HG02852 (cell line): ENCODE data around the gene SLCO2B1.

Experiments
- ATAC-seq: cut with Tn5 transposase; IDR thresholded peaks from one replicate; pipeline ENCODE4 v1.9.1; 2021; ENCODE audit warnings: mild to moderate bottlenecking, moderate library complexity; ENCODE audit not compliant: unreplicated experiment

Gene SLCO2B1

DNA sequence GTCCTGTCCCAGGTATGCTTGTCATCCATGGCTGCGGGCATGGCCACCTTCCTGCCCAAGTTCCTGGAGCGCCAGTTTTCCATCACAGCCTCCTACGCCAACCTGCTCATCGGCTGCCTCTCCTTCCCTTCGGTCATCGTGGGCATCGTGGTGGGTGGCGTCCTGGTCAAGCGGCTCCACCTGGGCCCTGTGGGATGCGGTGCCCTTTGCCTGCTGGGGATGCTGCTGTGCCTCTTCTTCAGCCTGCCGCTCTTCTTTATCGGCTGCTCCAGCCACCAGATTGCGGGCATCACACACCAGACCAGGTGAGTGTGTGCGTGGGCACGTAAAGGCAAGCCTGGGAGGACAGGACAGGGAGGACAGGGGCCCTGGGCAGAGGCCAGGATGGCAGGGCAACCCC lies 42.4 kb downstream of the SLCO2B1 start:
- no peak for ATAC-seq

DNA sequence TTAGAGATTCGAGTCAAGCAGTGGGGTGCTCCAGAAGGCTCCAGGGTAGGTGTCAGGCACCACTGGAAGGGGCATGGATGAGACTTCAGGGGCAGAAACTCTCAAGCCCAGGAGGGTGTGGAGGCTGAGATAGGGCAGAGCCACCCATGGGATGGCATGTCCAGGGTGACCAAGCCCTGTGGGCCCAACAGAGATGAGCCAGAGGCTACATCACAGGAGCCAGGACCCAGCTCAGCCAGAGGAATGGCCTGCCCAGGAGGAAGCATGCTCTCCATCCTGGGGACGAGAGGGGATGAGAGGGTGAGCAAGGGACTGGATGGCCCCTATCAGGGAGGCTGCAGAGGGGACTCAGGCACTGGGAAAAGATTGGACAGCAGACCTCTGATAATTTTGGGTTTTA lies 42.8 kb downstream of the SLCO2B1 start:
- no peak for ATAC-seq

DNA sequence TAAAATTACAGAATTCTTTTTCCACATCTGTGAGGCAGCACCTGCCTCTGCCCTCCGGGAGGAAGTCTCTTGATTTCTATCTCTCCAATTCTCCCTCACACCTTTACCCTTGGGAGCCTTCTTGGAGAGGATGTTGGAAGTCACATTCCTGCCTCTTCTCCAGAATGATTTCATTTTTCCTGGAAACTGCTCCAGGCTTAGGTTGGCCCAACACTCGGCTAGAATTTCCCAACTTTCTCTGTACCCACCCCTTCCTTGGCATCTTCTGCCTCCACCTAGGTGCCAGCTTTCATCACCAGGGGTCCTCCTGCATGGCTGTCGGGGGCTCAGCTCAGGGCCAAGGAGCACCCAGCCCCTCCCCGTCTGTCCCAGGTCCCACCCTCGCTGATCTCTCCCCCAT lies 43.2 kb downstream of the SLCO2B1 start:
- no peak for ATAC-seq

DNA sequence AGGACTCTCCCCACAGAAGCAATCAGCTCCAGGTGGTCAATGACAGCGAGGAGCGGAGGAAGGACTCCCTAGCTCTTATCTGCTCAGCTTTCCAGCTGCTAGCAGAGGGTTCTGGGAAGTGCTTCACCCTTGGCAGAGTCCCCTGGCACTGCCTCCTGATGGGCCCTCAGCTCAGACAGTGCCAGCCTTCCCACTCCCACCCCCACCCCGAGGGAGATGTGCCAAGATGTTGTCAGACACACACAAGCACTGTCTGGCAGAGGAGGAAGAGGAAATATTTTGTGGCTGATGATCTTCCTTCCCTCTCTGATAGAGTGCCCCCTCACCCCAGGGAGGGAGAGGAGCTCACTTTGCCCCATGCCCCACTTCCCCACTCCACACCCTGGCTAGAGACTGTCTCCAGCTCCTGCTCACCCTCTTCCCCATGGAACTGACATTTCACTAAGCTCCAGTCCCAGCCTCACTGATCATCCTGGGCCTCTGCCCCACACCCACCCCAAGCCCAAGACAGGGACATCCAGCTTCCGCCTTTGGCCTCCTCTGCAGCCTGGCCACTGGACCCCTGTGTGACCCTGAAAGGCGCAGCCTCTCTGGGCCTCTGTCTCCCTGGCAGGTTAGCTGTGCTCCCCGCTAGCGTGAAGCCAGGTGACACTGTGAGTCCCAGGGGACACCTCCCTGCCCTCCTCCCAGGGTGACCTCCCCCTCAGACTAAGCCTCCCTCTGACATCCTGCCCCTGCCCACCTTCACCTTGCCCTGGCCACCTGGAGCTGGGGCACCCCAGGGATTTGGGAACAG lies 44.5 kb downstream of the SLCO2B1 start:
- ATAC-seq: no peak

DNA sequence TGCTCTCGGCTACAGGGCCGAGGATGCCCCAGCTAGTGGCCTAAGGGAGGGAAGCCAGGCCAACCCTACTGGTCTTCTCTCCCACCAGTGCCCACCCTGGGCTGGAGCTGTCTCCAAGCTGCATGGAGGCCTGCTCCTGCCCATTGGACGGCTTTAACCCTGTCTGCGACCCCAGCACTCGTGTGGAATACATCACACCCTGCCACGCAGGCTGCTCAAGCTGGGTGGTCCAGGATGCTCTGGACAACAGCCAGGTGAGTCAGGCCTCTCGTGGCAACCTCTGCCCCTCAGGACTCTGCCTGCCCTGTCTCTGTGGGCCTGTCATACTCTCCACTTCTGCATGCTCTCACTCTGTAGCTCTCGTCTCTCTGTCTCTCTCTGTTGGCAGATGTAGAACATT lies 45.5 kb downstream of the SLCO2B1 start:
- ATAC-seq: no peak

DNA sequence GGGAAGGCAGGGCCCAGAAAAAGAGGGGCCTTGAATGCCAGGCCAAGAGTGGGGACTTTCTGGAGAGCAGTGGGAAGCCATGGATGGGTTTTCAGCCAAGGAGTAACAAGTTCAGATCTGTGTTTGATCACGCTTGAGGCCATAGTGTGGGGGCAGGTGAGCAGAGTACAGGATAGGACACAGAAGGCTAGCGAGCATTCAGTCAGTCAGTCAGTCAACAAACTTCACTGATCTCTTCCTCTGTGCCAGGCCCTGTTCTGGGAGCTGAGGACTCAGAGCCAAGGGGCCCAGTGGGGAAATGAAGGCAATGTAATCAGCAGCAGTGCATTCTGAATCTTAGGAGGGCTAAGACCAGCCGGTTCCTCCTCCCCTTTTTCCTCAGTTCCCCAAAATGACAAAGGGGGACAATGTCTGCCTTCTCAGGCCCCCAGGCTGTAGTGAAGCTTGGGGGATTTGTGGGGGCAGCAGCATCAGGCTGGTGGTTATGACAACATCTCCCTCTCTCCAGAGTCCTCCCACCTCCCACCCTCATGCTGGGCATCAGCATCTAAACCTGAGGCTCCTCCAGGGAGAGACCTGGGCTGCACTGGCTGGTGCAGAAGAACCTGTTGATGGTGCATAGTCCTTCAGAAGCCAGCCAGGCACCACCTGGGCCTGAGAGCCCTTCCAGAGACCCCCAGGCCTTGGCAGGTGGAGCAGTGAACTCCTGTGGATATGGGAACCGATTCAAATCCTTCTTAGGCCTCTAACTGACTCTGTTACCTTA lies 46.8 kb downstream of the SLCO2B1 start:
- no peak for ATAC-seq

DNA sequence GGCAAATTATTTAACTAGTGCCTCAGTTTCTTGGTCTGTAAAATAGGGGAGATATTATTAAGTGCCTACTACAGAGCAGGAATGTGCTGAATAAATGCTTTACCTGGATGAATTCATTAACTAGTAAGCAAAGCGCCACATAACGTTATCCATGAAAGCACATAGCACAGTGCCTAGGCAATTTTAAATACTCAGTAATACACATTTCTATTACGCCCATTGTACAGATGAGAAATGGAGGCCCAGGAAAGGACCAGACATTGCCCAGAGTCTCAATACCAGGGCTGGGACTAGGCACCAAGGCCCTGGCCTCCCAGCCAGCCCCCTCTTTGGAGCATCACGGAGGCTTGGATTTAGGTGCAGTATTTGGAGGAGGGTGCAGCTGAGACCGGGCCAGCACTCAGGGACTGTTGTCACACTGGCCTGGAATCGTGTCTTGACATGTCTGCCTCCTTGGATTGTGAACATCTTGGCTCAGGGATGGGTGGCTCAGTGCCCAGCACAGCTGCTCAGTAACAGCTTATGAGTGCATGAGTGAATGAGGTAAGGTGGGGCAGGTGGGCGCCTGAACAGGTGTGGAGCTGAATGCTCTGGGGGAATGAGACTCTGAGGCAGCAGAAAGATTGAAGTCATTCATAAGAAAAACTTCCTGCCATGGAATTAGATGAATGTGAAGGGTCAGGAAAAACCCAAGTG lies 47.5 kb downstream of the SLCO2B1 start:
- ATAC-seq: no peak

DNA sequence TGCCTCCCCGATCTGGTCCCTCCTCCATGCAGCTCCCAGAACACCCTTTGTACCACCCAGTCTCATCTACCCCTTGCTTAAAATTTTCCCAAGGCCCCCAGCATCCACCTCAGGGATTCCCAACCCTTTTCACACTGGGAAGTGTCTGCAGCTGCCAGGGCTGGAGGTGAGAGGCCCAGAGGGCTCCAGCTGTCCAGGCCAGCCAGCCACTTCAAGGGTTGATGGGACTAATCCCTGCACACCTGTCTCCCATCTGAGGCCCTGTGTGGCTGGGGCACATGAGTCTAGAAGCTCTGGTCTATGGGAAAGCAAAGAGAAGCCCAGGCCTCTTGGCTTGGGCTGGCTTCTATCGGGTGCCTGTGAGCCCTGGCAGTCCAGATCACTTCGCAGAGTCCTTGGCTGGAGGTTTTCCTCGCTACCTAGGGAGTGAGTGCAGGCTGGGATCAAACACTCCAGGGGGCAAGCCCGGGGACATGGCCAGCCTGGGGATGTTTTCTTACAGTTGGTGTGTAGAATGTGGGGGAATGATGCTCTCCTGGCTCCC lies 48.6 kb downstream of the SLCO2B1 start:
- ATAC-seq: no peak

DNA sequence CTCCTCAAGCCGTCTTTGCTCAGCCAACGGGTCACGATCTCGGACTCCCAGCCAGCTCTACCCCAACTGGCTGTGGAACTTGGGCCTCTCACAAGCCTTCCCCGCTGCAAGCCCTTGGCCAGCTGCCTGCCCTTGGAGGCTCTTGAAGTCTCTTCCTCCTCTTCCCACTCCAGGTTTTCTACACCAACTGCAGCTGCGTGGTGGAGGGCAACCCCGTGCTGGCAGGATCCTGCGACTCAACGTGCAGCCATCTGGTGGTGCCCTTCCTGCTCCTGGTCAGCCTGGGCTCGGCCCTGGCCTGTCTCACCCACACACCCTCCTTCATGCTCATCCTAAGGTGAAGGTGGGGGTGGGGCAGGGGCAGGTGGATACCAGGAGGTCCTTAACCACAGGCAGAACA lies 49.1 kb downstream of the SLCO2B1 start:
- no peak for ATAC-seq

DNA sequence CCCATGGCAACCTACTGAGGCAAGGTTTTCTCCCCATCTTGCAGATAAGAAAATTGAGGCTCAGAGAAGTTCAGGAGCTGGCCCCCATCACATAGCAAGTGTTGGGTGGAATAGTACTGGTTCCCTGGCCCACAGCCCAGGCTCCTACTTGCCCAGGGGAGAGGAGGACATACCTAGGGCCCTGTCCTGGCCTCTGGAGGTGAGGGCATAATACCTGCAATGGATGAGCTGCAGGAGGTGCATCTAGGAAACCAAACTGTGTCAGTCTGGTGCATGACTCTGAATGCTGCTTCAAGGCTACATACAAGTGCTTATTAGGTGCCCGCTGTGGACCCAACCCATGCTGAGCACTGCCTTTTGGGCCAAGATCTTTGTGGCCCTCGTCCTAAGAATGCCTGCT lies 49.6 kb downstream of the SLCO2B1 start:
- ATAC-seq: no peak

DNA sequence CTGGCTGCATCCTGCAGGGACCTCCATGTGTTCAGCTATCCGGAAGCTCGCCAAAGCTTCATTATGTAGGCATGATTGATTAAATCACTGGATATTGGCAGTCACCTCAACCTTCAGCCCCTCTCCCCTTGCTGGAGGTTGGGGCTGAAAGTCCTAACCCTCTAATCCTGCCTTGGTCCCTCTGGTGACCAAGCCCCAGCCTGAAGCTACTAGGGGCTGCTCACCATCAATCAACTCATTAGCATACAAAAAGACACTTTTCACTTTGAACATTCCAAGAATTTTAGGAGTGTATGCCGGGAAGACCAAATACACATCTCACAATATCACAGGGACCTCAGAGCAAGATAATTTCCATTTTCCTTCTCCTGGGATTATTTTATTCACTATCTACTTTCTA lies 50.9 kb downstream of the SLCO2B1 start:
- ATAC-seq: no peak

DNA sequence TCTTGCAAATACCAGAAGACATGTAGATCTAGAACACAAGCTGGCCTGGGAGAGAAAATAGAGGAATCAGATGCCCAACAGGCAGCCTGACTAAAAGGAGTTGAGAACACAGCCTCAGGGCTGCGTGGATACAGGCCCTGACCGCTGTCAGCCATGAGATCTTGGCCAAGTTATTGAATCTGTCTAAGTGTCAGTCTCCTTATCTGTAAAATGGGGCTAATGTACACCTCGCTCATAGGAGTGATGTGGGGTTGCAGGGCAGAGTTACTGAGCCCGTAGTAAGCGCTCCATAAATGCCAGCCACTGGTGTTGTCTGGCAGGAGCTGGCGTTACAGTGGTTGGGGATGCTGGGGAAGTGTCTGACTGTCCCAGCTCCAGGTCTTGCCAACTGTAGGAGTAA lies 51.3 kb downstream of the SLCO2B1 start:
- no peak for ATAC-seq

DNA sequence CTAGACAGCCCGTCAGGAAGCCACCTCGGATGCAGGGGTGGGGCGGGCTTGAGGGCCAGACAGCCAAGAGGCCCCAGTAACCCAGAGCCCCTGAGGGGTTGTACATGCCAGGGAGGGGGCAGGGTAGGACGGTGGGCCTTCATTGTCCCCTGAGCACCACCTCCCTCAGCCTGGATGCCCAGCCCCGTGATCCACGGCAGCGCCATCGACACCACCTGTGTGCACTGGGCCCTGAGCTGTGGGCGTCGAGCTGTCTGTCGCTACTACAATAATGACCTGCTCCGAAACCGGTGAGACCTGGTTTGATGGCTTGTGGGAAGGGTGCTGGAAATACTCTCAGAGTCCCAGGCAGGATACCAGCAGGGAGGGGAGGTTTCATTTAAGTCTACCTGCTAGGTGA lies 52.2 kb downstream of the SLCO2B1 start:
- ATAC-seq: no peak

DNA sequence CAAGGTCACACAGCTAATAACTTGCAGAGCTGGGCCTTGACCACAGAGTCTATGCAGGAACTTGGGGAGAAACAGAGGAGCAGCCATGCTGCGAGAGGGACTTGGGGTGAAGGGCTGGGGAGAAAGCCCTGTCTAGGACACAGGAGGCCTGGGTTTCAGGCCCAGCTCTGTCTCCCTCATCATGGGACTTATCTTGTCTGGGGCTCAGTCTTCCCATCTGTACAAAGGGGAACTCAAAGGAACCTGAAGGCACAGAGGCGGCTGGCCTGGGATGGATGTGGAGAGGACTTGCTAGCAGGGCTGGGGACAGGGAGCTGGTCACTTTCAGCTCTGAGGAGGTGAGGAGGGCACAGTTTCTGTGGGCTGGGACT lies 52.7 kb downstream of the SLCO2B1 start:
- ATAC-seq: no peak

DNA sequence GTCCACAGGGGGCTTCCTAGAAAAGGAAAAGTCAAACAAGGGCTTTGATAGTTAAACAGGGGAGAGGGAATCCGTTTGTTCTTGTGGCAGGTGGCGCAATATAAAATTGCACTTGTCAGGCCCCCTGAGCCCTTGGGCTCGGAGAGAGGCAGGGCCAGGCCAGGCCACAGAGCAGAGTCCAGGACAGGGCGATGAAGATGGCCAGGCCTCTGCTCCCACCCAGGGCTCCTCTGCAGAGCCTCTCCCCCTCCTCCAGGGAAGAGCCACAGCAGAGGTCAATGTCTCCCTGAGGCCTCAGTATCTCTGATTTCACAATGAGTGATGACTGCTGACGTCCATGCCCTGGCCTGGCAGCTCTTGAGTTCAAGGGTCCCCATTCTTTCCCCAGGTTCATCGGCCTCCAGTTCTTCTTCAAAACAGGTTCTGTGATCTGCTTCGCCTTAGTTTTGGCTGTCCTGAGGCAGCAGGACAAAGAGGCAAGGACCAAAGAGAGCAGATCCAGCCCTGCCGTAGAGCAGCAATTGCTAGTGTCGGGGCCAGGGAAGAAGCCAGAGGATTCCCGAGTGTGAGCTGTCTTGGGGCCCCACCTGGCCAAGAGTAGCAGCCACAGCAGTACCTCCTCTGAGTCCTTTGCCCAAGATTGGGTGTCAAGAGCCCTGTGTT lies 53.2 kb downstream of the SLCO2B1 start:
- ATAC-seq: no peak

DNA sequence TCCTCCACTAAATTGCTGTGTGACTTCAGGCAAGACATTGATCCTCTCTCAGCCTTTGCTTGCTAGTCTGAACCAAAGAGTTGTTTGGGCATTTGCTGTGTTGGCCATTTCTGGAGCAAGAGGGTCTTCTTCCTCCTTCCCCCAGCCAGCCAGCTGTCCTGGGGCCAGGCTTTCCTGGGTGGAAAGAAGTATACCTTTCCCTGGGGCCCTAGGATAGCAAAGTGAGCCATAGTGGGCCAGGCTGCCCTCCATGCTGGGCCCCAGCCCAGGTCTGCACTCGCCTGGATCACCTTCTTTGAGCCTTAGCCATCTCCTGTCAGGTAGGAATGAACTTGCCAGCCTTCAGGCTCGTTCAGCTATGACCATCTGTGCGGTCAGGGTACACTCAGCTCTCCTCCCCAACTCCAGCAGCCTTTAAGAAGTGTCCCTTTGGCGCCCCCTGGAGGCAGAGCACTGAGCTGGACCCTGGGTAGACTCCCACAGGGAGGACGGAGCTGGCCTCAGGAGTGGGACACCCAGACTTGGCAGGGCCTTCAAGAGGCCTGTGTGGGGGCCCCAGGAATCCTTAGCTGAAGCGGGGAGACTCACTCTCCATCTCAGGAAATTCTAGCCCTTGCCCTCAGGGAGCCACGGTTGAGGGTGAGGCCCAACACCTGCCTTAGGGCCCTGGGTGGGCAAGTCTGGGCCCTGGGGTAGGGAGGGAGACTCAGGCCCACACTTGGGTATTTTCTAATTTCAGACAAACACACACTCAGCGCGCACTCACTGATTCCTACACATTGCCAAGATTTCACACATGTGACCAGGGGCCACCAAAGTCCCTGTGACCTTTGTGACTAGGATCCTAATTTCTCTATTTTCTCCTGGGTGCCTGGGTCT lies 54.0 kb downstream of the SLCO2B1 start:
- ATAC-seq: no peak

DNA sequence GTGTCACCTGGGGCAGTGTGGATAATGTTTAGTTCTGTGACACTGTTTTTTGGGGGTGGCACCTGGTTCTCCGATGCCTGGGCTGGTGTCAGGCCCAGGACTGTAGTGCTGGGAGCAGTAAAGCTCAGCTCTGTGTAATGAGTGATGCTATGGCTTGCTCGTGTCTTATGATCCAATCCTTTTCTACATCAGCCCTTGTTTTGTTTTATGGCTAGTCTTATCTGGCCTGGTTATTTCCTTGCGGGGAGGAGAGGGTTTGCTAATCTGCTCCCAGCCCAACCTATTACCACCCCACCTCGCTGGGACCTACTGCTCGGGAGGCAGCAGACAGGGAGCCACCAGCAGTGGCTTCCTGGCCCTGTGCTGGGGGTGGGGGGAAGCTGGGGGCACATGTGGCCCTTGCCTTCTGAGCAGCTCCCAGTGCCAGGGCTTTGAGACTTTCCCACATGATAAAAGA lies 54.7 kb downstream of the SLCO2B1 start:
- ATAC-seq: no peak

DNA sequence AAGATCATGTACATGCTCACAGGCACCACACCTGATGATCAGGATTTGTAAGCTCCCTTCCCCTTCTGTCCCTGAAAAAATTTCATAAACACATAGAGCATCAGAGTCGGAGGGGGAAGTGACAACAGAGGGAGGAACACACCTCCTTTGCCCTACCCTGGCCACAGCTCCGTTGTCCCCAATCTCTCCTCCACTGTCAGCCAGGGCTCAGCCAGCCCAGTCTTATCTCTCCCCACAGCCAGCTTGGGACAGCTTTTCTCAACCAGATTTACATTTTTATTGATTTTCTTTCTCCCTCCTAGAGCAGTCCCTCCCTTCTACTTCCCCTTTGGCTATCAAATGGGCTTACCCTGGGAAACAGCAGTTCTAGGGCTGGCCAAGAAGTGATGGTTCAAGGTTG lies 57.5 kb downstream of the SLCO2B1 start:
- no peak for ATAC-seq

DNA sequence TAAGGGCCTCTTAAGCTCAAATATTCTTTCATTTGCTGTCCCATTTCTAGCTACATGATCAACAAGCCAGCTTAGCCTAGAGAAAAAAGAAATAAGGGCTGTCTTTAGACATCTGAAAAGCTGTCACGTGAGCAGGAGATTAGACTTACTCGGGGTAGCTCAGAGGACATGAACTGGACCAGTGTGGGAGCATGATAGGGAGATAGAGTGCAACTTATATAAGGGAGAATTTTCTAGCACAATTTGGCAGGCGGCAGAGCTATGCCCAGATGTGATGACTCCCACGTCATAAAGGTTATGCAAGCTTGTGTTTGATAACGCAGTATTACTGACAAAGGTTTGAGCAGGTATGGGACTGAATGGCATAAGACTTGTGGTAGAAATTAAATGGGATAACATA lies 61.5 kb downstream of the SLCO2B1 start:
- no peak for ATAC-seq

DNA sequence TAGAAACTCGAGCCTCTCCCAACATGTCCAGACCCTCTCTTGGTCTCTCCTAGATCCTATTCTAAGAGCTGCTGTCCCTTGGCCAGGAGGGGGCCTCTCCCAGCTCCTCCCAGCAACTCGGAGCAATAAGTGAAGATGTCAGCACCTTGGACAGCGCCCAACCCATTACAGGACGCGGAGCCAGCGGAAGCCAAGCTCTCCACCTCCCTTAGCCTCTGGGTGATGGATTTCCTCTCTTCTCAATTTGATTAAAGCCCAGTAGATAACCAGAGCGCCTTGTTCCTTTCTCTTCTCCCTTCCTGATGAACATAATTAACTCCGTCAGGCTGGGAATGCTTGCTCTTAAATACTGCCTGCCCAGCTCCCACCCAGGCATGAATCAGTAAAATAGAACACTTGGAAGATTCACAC lies 63.5 kb downstream of the SLCO2B1 start:
- no peak for ATAC-seq
